H1 (cell line): Measurements from ENCODE around the gene P4HB. TPM values are rescaled to one million over a fixed set of nuclear protein-coding genes. Genes with fewer than 3 reads are reported as not detected.

Experiments used
- CTCF ChIA-PET: fragments of 300-600 bp; sonication (Branson Sonifier 250); formaldehyde crosslinking; loops from one replicate; lab custom pipeline; 2021; ENCODE audit not compliant: partially characterized antibody; lab: Charles Lee
- POLR2A ChIA-PET: fragments of 300-600 bp; sonication (Branson Sonifier 250); formaldehyde crosslinking; loops from one replicate; lab custom pipeline; 2021; ENCODE audit warnings: inconsistent platforms; ENCODE audit not compliant: partially characterized antibody; lab: Charles Lee
- DNase-seq, 2 experiments: peaks; one replicate each; pipeline versions ENCODE4 v3.0.0 to v3.0.0-alpha.2; 2010 to 2022; ENCODE audit warnings: low spot score in 2 of 2, low read depth in 1 of 2, mixed read lengths in 1 of 2
- FAIRE-seq: peaks from 2 replicates; lab custom pipeline; 2011; peaks lifted over from hg19 to GRCh38; lab: Jason Lieb, UNC
- H2AFZ ChIP-seq: 2 replicates; pipeline ENCODE4 v1.8.1; 2012; ENCODE audit warnings: low read length, inconsistent platforms
- H2AK5ac ChIP-seq: 2 replicates; pipeline ENCODE4 v1.6.1; 2013; ENCODE audit warnings: low read depth, low read length
- H2BK120ac ChIP-seq: replicated peaks from 2 replicates; pipeline ENCODE3; 2013; ENCODE audit warnings: low read depth, low read length, inconsistent platforms
- H2BK12ac ChIP-seq: 2 replicates; pipeline ENCODE4 v1.6.1; 2013; ENCODE audit warnings: low read depth, low read length
- H2BK15ac ChIP-seq: 2 replicates; pipeline ENCODE4 v1.6.1; 2013; ENCODE audit warnings: low read length
- H2BK20ac ChIP-seq: 2 replicates; pipeline ENCODE4 v1.6.1; 2013; ENCODE audit warnings: low read length
- H2BK5ac ChIP-seq: 2 replicates; pipeline ENCODE4 v1.6.1; 2013; ENCODE audit warnings: low read depth, low read length
- H3K14ac ChIP-seq: 2 replicates; pipeline ENCODE4 v1.6.1; 2013; ENCODE audit warnings: inconsistent platforms; ENCODE audit not compliant: insufficient read length
- H3K18ac ChIP-seq: 2 replicates; pipeline ENCODE4 v1.6.1; 2013; ENCODE audit warnings: low read length; ENCODE audit errors: extremely low read depth
- H3K23ac ChIP-seq: 2 replicates; pipeline ENCODE4 v1.6.1; 2013; ENCODE audit warnings: inconsistent platforms; ENCODE audit not compliant: insufficient read length
- H3K23me2 ChIP-seq: 2 replicates; pipeline ENCODE4 v1.6.1; 2013; ENCODE audit warnings: low read depth, low read length
- H3K27ac ChIP-seq: 2 replicates; pipeline ENCODE4 v1.6.1; 2011; ENCODE audit warnings: low read depth, low read length, inconsistent platforms
- H3K27me3 ChIP-seq, 4 experiments: replicated peaks in 1 of 4; 1 replicate in 1 of 4; 2 replicates in 3 of 4; pipeline versions ENCODE4 v1.6.1 to v1.8.1; 2011 to 2013; ENCODE audit warnings: low read length in 3 of 4, mild to moderate bottlenecking in 3 of 4, inconsistent platforms in 2 of 4, mixed read lengths in 2 of 4, moderate library complexity in 1 of 4; ENCODE audit not compliant: control insufficient read depth in 3 of 4, insufficient read depth in 3 of 4; ENCODE audit errors: extremely low read depth in 1 of 4
- H3K36me3 ChIP-seq, 4 experiments: 2 replicates each; pipeline versions ENCODE4 v1.6.1 to v1.8.1; 2011 to 2013; ENCODE audit warnings: mild to moderate bottlenecking in 4 of 4, low read length in 3 of 4, moderate library complexity in 2 of 4, control low read depth in 1 of 4, inconsistent platforms in 1 of 4; ENCODE audit not compliant: insufficient read depth in 4 of 4, control insufficient read depth in 2 of 4
- H3K4ac ChIP-seq: replicated peaks from 2 replicates; pipeline ENCODE3; 2013; ENCODE audit warnings: low read length, low read depth, mixed read lengths, inconsistent platforms; ENCODE audit not compliant: insufficient read length
- H3K4me1 ChIP-seq, 4 experiments: replicated peaks in 1 of 4; 1 replicate in 1 of 4; 2 replicates in 3 of 4; pipeline versions ENCODE4 v1.6.1 to v1.8.1; 2011 to 2013; ENCODE audit warnings: low read length in 3 of 4, inconsistent platforms in 2 of 4, mixed read lengths in 1 of 4; ENCODE audit not compliant: insufficient read depth in 4 of 4, control insufficient read depth in 3 of 4
- H3K4me2 ChIP-seq, 2 experiments: 2 replicates each; pipeline versions ENCODE4 v1.6.1 to v1.8.1; 2011 to 2013; ENCODE audit warnings: low read depth in 2 of 2, low read length in 2 of 2, control low read depth in 1 of 2, inconsistent platforms in 1 of 2, mild to moderate bottlenecking in 1 of 2; ENCODE audit not compliant: insufficient read depth in 1 of 2
- H3K4me3 ChIP-seq, 4 experiments: fragments of 200-600, 300-600 bp in 1 of 4; sonication (generic), shearing (Covaris generic), sonication (Bioruptor Twin) in 1 of 4; 2 replicates each; pipeline versions ENCODE4 v1.5.1 to v1.8.1; 2011 to 2016; ENCODE audit warnings: low read length in 4 of 4, low read depth in 3 of 4, control low read depth in 2 of 4, inconsistent platforms in 2 of 4, mild to moderate bottlenecking in 2 of 4, mixed read lengths in 1 of 4, moderate library complexity in 1 of 4; ENCODE audit not compliant: insufficient read depth in 2 of 4; ENCODE audit errors: extremely low read depth in 1 of 4
- H3K56ac ChIP-seq: replicated peaks from 2 replicates; pipeline ENCODE3; 2013; ENCODE audit warnings: low read depth, mild to moderate bottlenecking, mixed read lengths, low read length, inconsistent platforms; ENCODE audit not compliant: insufficient read length
- H3K79me1 ChIP-seq: 2 replicates; pipeline ENCODE4 v1.6.1; 2013; ENCODE audit warnings: low read depth, low read length, control low read depth
- H3K79me2 ChIP-seq, 2 experiments: 2 replicates each; pipeline versions ENCODE4 v1.6.1 to v1.8.1; 2012 to 2013; ENCODE audit warnings: low read length in 2 of 2, mild to moderate bottlenecking in 2 of 2, inconsistent platforms in 1 of 2; ENCODE audit not compliant: insufficient read depth in 2 of 2, control insufficient read depth in 1 of 2
- H3K9ac ChIP-seq, 4 experiments: replicated peaks in 1 of 4; 1 replicate in 1 of 4; 2 replicates in 3 of 4; pipeline versions ENCODE4 v1.6.1 to v1.8.1; 2011 to 2013; ENCODE audit warnings: low read depth in 3 of 4, low read length in 3 of 4, control low read depth in 2 of 4, mild to moderate bottlenecking in 2 of 4, moderate library complexity in 2 of 4, inconsistent platforms in 1 of 4; ENCODE audit errors: extremely low read depth in 1 of 4
- H3K9me3 ChIP-seq, 2 experiments: 2 replicates each; pipeline versions ENCODE4 v1.6.1 to v1.8.1; 2012 to 2013; ENCODE audit warnings: mild to moderate bottlenecking in 2 of 2, moderate library complexity in 2 of 2, control low read depth in 1 of 2, inconsistent platforms in 1 of 2, low read depth in 1 of 2, low read length in 1 of 2, mixed read lengths in 1 of 2; ENCODE audit not compliant: insufficient read depth in 2 of 2
- H4K20me1 ChIP-seq, 2 experiments: replicated peaks in 1 of 2; 2 replicates each; pipeline versions ENCODE3 to v1.8.1; 2011 to 2013; ENCODE audit warnings: inconsistent platforms in 2 of 2, low read length in 2 of 2, mild to moderate bottlenecking in 1 of 2; ENCODE audit not compliant: insufficient read depth in 2 of 2, control insufficient read depth in 1 of 2
- H4K5ac ChIP-seq: 2 replicates; pipeline ENCODE4 v1.6.1; 2013; ENCODE audit warnings: low read length, low read depth, mixed read lengths, inconsistent platforms; ENCODE audit not compliant: insufficient read length
- H4K8ac ChIP-seq: 2 replicates; pipeline ENCODE4 v1.8.0; 2013; ENCODE audit warnings: mild to moderate bottlenecking, moderate library complexity, low read length, inconsistent platforms; ENCODE audit not compliant: insufficient read depth; ENCODE audit errors: extremely low read depth
- H4K91ac ChIP-seq: replicated peaks from 2 replicates; pipeline ENCODE3; 2013; ENCODE audit warnings: low read length, mixed read lengths, inconsistent platforms; ENCODE audit not compliant: insufficient read length
- BRCA1 ChIP-seq: IDR thresholded peaks from 2 replicates; pipeline ENCODE4 v1.6.1; 2012; ENCODE audit warnings: low read depth, low read length, improper control_type of control experiment
- GABPA ChIP-seq: IDR thresholded peaks from 2 replicates; pipeline ENCODE4 v1.6.1; 2011; ENCODE audit warnings: mild to moderate bottlenecking, low read length, moderate library complexity, borderline replicate concordance; ENCODE audit not compliant: insufficient read depth
- JUND ChIP-seq: IDR thresholded peaks from 2 replicates; pipeline ENCODE4 v1.6.1; 2011; ENCODE audit warnings: mild to moderate bottlenecking, improper control_type of control experiment, low read length
- KDM4A ChIP-seq: IDR thresholded peaks from one replicate; pipeline ENCODE4 v1.7.1; 2012; ENCODE audit warnings: low read depth, mild to moderate bottlenecking, moderate library complexity, low read length, inconsistent platforms; ENCODE audit not compliant: severe bottlenecking
- NRF1 ChIP-seq: IDR thresholded peaks from 2 replicates; pipeline ENCODE4 v1.6.1; 2011; ENCODE audit warnings: mild to moderate bottlenecking, low read depth, low read length, improper control_type of control experiment
- PHF8 ChIP-seq: fragments of 200-600 bp; sonication (generic); conservative IDR thresholded peaks from 2 replicates; pipeline ENCODE4 v1.7.1; 2012; ENCODE audit warnings: low read depth, mild to moderate bottlenecking, inconsistent platforms, low read length, moderate library complexity
- POU5F1 ChIP-seq: IDR thresholded peaks from 2 replicates; pipeline ENCODE4 v1.6.1; 2011; ENCODE audit warnings: low read depth, mild to moderate bottlenecking, low read length, moderate library complexity
- RBBP5 ChIP-seq: IDR thresholded peaks from 2 replicates; pipeline ENCODE4 v1.7.1; 2012; ENCODE audit warnings: low read depth, mild to moderate bottlenecking, inconsistent platforms, low read length, moderate library complexity, borderline replicate concordance
- SIRT6 ChIP-seq: IDR thresholded peaks from one replicate; pipeline ENCODE4 v1.7.1; 2012; ENCODE audit warnings: low read length, inconsistent platforms
- SUZ12 ChIP-seq: fragments of 200-600 bp; sonication (generic); IDR thresholded peaks from 2 replicates; pipeline ENCODE4 v1.6.1; 2012; ENCODE audit warnings: mild to moderate bottlenecking, inconsistent platforms, low read length, moderate library complexity, mixed read lengths
- TAF1 ChIP-seq: IDR thresholded peaks from 2 replicates; pipeline ENCODE4 v1.6.1; 2011; ENCODE audit warnings: mild to moderate bottlenecking, low read depth, low read length
- TBP ChIP-seq: IDR thresholded peaks from 2 replicates; pipeline ENCODE4 v1.6.1; 2011; ENCODE audit warnings: low read depth, low read length, improper control_type of control experiment
- WGBS, 2 experiments: shearing (Covaris generic) in 1 of 2; methylation state at CpG; one replicate each; pipeline versions ENCODE4 v1.1.6 to v1.1.7; 2013 to 2015; ENCODE audit warnings: low lambda C conversion rate in 2 of 2, mixed read lengths in 2 of 2, inconsistent platforms in 1 of 2, low coverage in 1 of 2, missing lambda C conversion rate in 1 of 2; ENCODE audit not compliant: insufficient replicate concordance in 2 of 2, insufficient coverage in 1 of 2, insufficient read length in 1 of 2; ENCODE audit errors: extremely low coverage in 1 of 2, missing lambda C conversion rate in 1 of 2; 5-methylcytosine and 5-hydroxymethylcytosine counted together
- polyA plus RNA-seq, 7 experiments: library from polyadenylated mRNA; depleted of rRNA in 3 of 7; stranded (reverse) in 5 of 7; unstranded in 2 of 7; fragments of >200 nt in 5 of 7; fragments of 200-250 nt in 2 of 7; gene quantifications; 1 replicate in 5 of 7; 2 replicates in 1 of 7; 4 replicates in 1 of 7; pipeline versions ENCODE4 v1.2.1 to v1.2.3, GENCODE V29; 2011 to 2013; ENCODE audit warnings: missing spikeins in 2 of 7, mixed read lengths in 2 of 7
- total RNA-seq: library from RNA; stranded (reverse); fragmentation: NEBNext Ultra II Directional; extraction: Animal tissue kit (Norgen Biotek cat#: 25700); gene quantifications from 2 replicates; pipeline ENCODE4 v1.2.1, GENCODE V29; 2021
- TF ChIP-seq, protein P1 (sequence below): IDR thresholded peaks from 2 replicates; pipeline ENCODE4 v1.6.1; 2011; ENCODE audit warnings: low read length, improper control_type of control experiment

The P4HB gene
- total and polyA plus RNA-seq, 2 of the 8 experiments (the other 6 are each of a cell fraction or from before 2014, with no cell fraction given), result 41.4 to 379 TPM

DNA sequence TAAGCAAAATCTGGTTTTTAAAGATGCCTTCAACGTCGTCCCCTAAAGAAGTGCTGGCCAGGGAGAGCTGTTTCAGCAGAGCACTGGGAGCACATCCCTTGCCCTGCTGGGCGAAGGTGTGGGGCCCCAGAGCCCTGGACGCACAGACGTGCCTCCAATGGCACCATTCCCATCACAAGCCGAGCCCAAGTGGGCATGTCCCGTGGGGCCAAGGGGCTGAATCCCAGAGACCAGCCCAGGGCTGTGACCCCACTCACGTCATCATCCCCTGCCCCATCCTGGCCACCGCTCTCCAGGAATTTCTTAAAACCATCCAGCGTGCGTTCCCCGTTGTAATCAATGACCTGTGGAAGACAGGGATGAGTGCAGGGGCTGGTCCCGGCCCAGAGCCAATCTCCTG is 15.4 kb downstream of the P4HB start:
- H2BK12ac ChIP-seq, result no peak overlapping the region
- no peak for DNase-seq
- no peak overlapping the region for H3K4ac ChIP-seq
- H3K79me1 ChIP-seq, result no peaks in the 10 kb centered on the region
- H3K36me3 ChIP-seq, result peaks cover 12 to 48% (median 34%) of the 10 kb centered on the region in 4 experiments
- no peaks in the 10 kb centered on the region for H3K79me2 ChIP-seq
- H3K4me3 ChIP-seq, result no peak overlapping the region
- H2BK15ac ChIP-seq, result no peak overlapping the region
- no peak overlapping the region for H3K56ac ChIP-seq
- H2BK120ac ChIP-seq, result no peak overlapping the region
- H3K23ac ChIP-seq, result no peak overlapping the region
- peaks cover 0 to 3% (median 0%) of the 10 kb centered on the region in 4 experiments; a peak in 2 of 7 replicates for H3K4me1 ChIP-seq
- POLR2A ChIA-PET, result interaction anchor here (0.6 to 5.7 kb wide), 4 partner anchors 8 to 174 kb away, joined by 3 to 37 read pairs (median 9); partner anchors contain the start of genes MCRIP1 and PPP1R27
- no peak overlapping the region for H4K8ac ChIP-seq
- CTCF ChIA-PET, result interaction anchor here (0.9 to 1.9 kb wide), 4 partner anchors 19 to 76 kb away, joined by 3 to 6 read pairs (median 4); no protein-coding TSS in a partner anchor
- no peak overlapping the region for H2BK20ac ChIP-seq
- peaks cover 2 to 13% of the 10 kb centered on the region in 2 experiments for H4K20me1 ChIP-seq
- H3K27ac ChIP-seq, result no peak overlapping the region
- no peaks in the 10 kb centered on the region for H3K9me3 ChIP-seq
- no peak overlapping the region for H2AFZ ChIP-seq
- no peak overlapping the region for H4K5ac ChIP-seq
- H3K23me2 ChIP-seq, result no peaks in the 10 kb centered on the region
- no peak overlapping the region for H3K9ac ChIP-seq
- no peak overlapping the region for H2AK5ac ChIP-seq
- H2BK5ac ChIP-seq, result no peak overlapping the region
- H3K14ac ChIP-seq, result no peak overlapping the region
- no peak overlapping the region for H3K4me2 ChIP-seq
- 92% methylated on average over 13 of the region's 13 CpGs; no CpG with 5 or more reads in 1 of the 2 experiments for WGBS, 2 experiments
- no peak overlapping the region for H4K91ac ChIP-seq
- no peaks in the 10 kb centered on the region; a peak in 2 of 7 replicates for H3K27me3 ChIP-seq
- H3K18ac ChIP-seq, result no peak overlapping the region
- no peak for FAIRE-seq
- TF ChIP-seq TBP (no peak), SIRT6 (no peak), NRF1 (no peak), TAF1 (no peak), PHF8 (no peak), BRCA1 (no peak), SUZ12 (no peak), GABPA (no peak), KDM4A (no peak), POU5F1 (no peak), JUND (no peak), RBBP5 (no peak)
- TF ChIP-seq, protein P1, sequence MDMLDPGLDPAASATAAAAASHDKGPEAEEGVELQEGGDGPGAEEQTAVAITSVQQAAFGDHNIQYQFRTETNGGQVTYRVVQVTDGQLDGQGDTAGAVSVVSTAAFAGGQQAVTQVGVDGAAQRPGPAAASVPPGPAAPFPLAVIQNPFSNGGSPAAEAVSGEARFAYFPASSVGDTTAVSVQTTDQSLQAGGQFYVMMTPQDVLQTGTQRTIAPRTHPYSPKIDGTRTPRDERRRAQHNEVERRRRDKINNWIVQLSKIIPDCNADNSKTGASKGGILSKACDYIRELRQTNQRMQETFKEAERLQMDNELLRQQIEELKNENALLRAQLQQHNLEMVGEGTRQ, result no peak
